GM20000 (cell line): ENCODE results near the gene MAG.

Experiments
- DNase-seq: peaks from one replicate; pipeline ENCODE4 v3.0.0; 2012; ENCODE audit warnings: low spot score
- TF ChIP-seq, protein P1 (sequence below): IDR thresholded peaks from 2 replicates; pipeline ENCODE4 v1.5.1; 2012; ENCODE audit warnings: mild to moderate bottlenecking, control low read depth; ENCODE audit errors: extremely low read depth, missing control alignments

MAG gene

GRCh38 chr19:35337984-35338296, 46.0 kb downstream of the MAG start:
- TF ChIP-seq, protein P1, sequence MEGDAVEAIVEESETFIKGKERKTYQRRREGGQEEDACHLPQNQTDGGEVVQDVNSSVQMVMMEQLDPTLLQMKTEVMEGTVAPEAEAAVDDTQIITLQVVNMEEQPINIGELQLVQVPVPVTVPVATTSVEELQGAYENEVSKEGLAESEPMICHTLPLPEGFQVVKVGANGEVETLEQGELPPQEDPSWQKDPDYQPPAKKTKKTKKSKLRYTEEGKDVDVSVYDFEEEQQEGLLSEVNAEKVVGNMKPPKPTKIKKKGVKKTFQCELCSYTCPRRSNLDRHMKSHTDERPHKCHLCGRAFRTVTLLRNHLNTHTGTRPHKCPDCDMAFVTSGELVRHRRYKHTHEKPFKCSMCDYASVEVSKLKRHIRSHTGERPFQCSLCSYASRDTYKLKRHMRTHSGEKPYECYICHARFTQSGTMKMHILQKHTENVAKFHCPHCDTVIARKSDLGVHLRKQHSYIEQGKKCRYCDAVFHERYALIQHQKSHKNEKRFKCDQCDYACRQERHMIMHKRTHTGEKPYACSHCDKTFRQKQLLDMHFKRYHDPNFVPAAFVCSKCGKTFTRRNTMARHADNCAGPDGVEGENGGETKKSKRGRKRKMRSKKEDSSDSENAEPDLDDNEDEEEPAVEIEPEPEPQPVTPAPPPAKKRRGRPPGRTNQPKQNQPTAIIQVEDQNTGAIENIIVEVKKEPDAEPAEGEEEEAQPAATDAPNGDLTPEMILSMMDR, result no peak
- DNase-seq, result no peak

DNA sequence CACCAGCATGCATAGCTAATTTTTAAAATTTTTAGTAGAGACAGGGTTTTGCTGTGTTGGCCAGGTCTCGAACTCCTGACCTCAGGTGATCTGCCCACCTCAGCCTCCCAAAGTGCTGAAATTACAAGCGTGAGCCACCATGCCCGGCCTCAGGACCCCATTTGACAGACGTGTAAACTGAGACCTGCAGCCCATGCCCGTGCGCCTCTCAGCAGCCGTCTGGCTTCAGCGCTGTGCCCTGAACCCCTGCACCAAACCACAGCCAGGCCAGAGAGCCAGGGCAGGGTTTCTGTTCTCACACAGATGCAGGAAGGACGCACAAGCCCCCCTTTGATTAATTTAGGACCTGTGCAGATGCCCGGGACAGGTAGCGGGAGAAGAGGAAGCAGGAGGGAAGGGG, 48.5 kb downstream of the MAG start:
- no peak for DNase-seq
- TF ChIP-seq, protein P1, result no peak

DNA sequence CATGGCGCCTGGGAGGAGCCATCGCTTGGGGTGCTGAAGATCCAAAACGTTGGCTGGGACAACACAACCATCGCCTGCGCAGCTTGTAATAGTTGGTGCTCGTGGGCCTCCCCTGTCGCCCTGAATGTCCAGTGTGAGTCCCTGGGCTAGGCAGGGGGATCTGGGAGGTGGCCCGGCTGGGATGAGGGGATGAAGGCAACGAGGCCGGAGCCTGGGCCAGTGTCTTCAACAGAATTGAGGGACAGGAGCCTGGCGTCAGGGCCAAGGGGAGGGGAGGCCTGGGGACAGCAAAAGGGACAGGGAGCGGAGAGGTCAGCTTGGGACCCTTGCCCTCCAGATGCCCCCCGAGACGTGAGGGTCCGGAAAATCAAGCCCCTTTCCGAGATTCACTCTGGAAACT, 49.0 kb downstream of the MAG start:
- TF ChIP-seq, protein P1, result no peak
- DNase-seq, result no peak

DNA sequence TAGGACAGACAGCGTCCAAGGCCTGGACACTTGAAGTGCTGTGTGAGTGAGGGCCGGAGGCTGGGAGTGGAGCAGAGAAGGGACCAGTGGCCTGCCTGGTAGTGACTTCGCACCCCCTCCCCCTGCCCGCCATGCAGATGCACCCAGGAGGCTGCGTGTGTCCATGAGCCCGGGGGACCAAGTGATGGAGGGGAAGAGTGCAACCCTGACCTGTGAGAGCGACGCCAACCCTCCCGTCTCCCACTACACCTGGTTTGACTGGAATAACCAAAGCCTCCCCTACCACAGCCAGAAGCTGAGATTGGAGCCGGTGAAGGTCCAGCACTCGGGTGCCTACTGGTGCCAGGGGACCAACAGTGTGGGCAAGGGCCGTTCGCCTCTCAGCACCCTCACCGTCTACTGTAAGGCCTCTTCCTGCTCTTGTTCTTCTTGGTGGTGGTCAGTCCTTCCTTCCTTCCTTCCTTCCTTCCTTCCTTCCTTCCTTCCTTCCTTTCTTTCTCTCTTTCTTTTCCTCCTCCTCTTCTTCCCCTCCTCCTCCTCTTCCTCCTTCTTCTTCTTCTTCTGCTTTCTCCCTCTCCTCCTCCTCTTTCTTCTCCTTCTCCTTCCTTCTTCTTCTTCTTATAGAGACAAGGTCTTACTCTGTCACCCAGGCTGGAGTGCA, 49.7 kb downstream of the MAG start:
- TF ChIP-seq, protein P1, result no peak
- no peak for DNase-seq

- DNase-seq, result no peak
- TF ChIP-seq, protein P1, result no peak
Measured at GRCh38 chr19:35342430-35342829, 50.5 kb downstream of the MAG start.

GRCh38 chr19:35344511-35345031, 52.6 kb downstream of the MAG start:
- DNase-seq, result no peak
- TF ChIP-seq, protein P1, result no peak

- TF ChIP-seq, protein P1, result no peak
- no peak for DNase-seq
Measured at GRCh38 chr19:35345671-35346111, 53.7 kb downstream of the MAG start.
